Measurements from ENCODE around the gene S100A11.

Gene S100A11

GRCh38 chr1:152072311-152072710 lies 35.5 kb upstream of the S100A11 start:
- Histone ChIP-seq H3K79me2 (ENCODE audit: control insufficient read depth, insufficient read depth, low read length) (no peaks in the 10 kb centered on the region), H3K27me3 (ENCODE audit: insufficient read depth, low read length, poor library complexity) (no peaks in the 10 kb centered on the region), H4K8ac (ENCODE audit: low read depth, low read length) (no peak overlapping the region), H3K4me3 (ENCODE audit: low read length) (no peak overlapping the region), H3K4me1 (ENCODE audit: control insufficient read depth, low read depth, low read length) (no peaks in the 10 kb centered on the region), H2BK5ac (ENCODE audit: low read length) (no peak overlapping the region), H3K36me3 (ENCODE audit: control insufficient read depth, insufficient read depth, low read length) (no peaks in the 10 kb centered on the region), H3K18ac (ENCODE audit: low read length) (no peak overlapping the region), H3K4ac (ENCODE audit: low read depth, low read length) (no peak overlapping the region), H3K79me1 (ENCODE audit: low read length) (no peaks in the 10 kb centered on the region), H3K56ac (ENCODE audit: low read length) (no peak overlapping the region), H3K23ac (ENCODE audit: low read length) (no peak overlapping the region), H2BK120ac (ENCODE audit: low read depth, low read length) (no peak overlapping the region), H3K4me2 (ENCODE audit: low read length) (no peak overlapping the region), H4K5ac (ENCODE audit: low read length) (no peak overlapping the region), H2BK15ac (replicated peaks; ENCODE audit: low read depth) (no peak overlapping the region), H3K9ac (ENCODE audit: low read length) (no peak overlapping the region), H2AK5ac (ENCODE audit: low read length) (no peak overlapping the region), H3K27ac (ENCODE audit: low read depth, low read length) (no peak overlapping the region)
- DNase-seq, result no peak
- no CpG with 5 or more reads among the region's 3 CpGs for WGBS (ENCODE audit: extremely low coverage, insufficient coverage, low lambda C conversion rate)

GRCh38 chr1:152071123-152071522 lies 34.3 kb upstream of the S100A11 start:
- Histone ChIP-seq H4K5ac (ENCODE audit: low read length) (no peak overlapping the region), H3K4me1 (ENCODE audit: control insufficient read depth, low read depth, low read length) (no peaks in the 10 kb centered on the region), H2BK15ac (replicated peaks; ENCODE audit: low read depth) (no peak overlapping the region), H3K9ac (ENCODE audit: low read length) (no peak overlapping the region), H2BK5ac (ENCODE audit: low read length) (no peak overlapping the region), H3K27me3 (ENCODE audit: insufficient read depth, low read length, poor library complexity) (no peaks in the 10 kb centered on the region), H3K18ac (ENCODE audit: low read length) (no peak overlapping the region), H3K4me3 (ENCODE audit: low read length) (no peak overlapping the region), H4K8ac (ENCODE audit: low read depth, low read length) (no peak overlapping the region), H3K4ac (ENCODE audit: low read depth, low read length) (no peak overlapping the region), H3K56ac (ENCODE audit: low read length) (no peak overlapping the region), H3K27ac (ENCODE audit: low read depth, low read length) (no peak overlapping the region), H2BK120ac (ENCODE audit: low read depth, low read length) (no peak overlapping the region), H3K4me2 (ENCODE audit: low read length) (no peak overlapping the region), H3K79me2 (ENCODE audit: control insufficient read depth, insufficient read depth, low read length) (no peaks in the 10 kb centered on the region), H3K36me3 (ENCODE audit: control insufficient read depth, insufficient read depth, low read length) (no peaks in the 10 kb centered on the region), H3K79me1 (ENCODE audit: low read length) (no peaks in the 10 kb centered on the region), H2AK5ac (ENCODE audit: low read length) (no peak overlapping the region), H3K23ac (ENCODE audit: low read length) (no peak overlapping the region)
- DNase-seq, result no peak
- no CpG with 5 or more reads among the region's 3 CpGs for WGBS (ENCODE audit: extremely low coverage, insufficient coverage, low lambda C conversion rate)

- no peak overlapping the region for H2AK5ac ChIP-seq (ENCODE audit: low read length)
- no peak overlapping the region for H2BK5ac ChIP-seq (ENCODE audit: low read length)
- H3K79me1 ChIP-seq (ENCODE audit: low read length), result no peaks in the 10 kb centered on the region
- no peak overlapping the region for H3K27ac ChIP-seq (ENCODE audit: low read depth, low read length)
- no peak overlapping the region for H3K23ac ChIP-seq (ENCODE audit: low read length)
- no peak overlapping the region for H3K4me3 ChIP-seq (ENCODE audit: low read length)
- no peak overlapping the region for H2BK120ac ChIP-seq (ENCODE audit: low read depth, low read length)
- H3K18ac ChIP-seq (ENCODE audit: low read length), result no peak overlapping the region
- H4K5ac ChIP-seq (ENCODE audit: low read length), result no peak overlapping the region
- H3K4me2 ChIP-seq (ENCODE audit: low read length), result no peak overlapping the region
- H3K36me3 ChIP-seq (ENCODE audit: control insufficient read depth, insufficient read depth, low read length), result no peaks in the 10 kb centered on the region
- H3K56ac ChIP-seq (ENCODE audit: low read length), result no peak overlapping the region
- H3K79me2 ChIP-seq (ENCODE audit: control insufficient read depth, insufficient read depth, low read length), result no peaks in the 10 kb centered on the region
- H3K27me3 ChIP-seq (ENCODE audit: insufficient read depth, low read length, poor library complexity), result no peaks in the 10 kb centered on the region
- no peak for DNase-seq
- H3K9ac ChIP-seq (ENCODE audit: low read length), result no peak overlapping the region
- no peaks in the 10 kb centered on the region for H3K4me1 ChIP-seq (ENCODE audit: control insufficient read depth, low read depth, low read length)
- H4K8ac ChIP-seq (ENCODE audit: low read depth, low read length), result no peak overlapping the region
- H3K4ac ChIP-seq (ENCODE audit: low read depth, low read length), result no peak overlapping the region
- no peak overlapping the region for H2BK15ac ChIP-seq (replicated peaks; ENCODE audit: low read depth)
- no CpG with 5 or more reads among the region's 1 CpG for WGBS (ENCODE audit: extremely low coverage, insufficient coverage, low lambda C conversion rate)
These were observed 31.1 kb upstream of the S100A11 start for GRCh38 chr1:152067929-152068328.

GRCh38 chr1:152067150-152067549 lies 30.3 kb upstream of the S100A11 start:
- Histone ChIP-seq H3K27ac (ENCODE audit: low read depth, low read length) (no peak overlapping the region), H2AK5ac (ENCODE audit: low read length) (no peak overlapping the region), H2BK15ac (replicated peaks; ENCODE audit: low read depth) (no peak overlapping the region), H4K5ac (ENCODE audit: low read length) (no peak overlapping the region), H3K4me3 (ENCODE audit: low read length) (no peak overlapping the region), H2BK120ac (ENCODE audit: low read depth, low read length) (no peak overlapping the region), H3K4me2 (ENCODE audit: low read length) (no peak overlapping the region), H3K79me2 (ENCODE audit: control insufficient read depth, insufficient read depth, low read length) (no peaks in the 10 kb centered on the region), H3K9ac (ENCODE audit: low read length) (no peak overlapping the region), H3K79me1 (ENCODE audit: low read length) (no peaks in the 10 kb centered on the region), H3K36me3 (ENCODE audit: control insufficient read depth, insufficient read depth, low read length) (no peaks in the 10 kb centered on the region), H4K8ac (ENCODE audit: low read depth, low read length) (no peak overlapping the region), H3K27me3 (ENCODE audit: insufficient read depth, low read length, poor library complexity) (no peaks in the 10 kb centered on the region), H2BK5ac (ENCODE audit: low read length) (no peak overlapping the region), H3K4me1 (ENCODE audit: control insufficient read depth, low read depth, low read length) (no peaks in the 10 kb centered on the region), H3K4ac (ENCODE audit: low read depth, low read length) (no peak overlapping the region), H3K56ac (ENCODE audit: low read length) (no peak overlapping the region), H3K18ac (ENCODE audit: low read length) (no peak overlapping the region), H3K23ac (ENCODE audit: low read length) (no peak overlapping the region)
- DNase-seq, result no peak

- no peak overlapping the region for H2BK5ac ChIP-seq (ENCODE audit: low read length)
- H3K9ac ChIP-seq (ENCODE audit: low read length), result no peak overlapping the region
- no peak overlapping the region for H2BK120ac ChIP-seq (ENCODE audit: low read depth, low read length)
- H3K4me1 ChIP-seq (ENCODE audit: control insufficient read depth, low read depth, low read length), result no peaks in the 10 kb centered on the region
- H3K27ac ChIP-seq (ENCODE audit: low read depth, low read length), result no peak overlapping the region
- H3K23ac ChIP-seq (ENCODE audit: low read length), result no peak overlapping the region
- no peak overlapping the region for H3K4me3 ChIP-seq (ENCODE audit: low read length)
- no peak overlapping the region for H2BK15ac ChIP-seq (replicated peaks; ENCODE audit: low read depth)
- no peak for DNase-seq
- H3K36me3 ChIP-seq (ENCODE audit: control insufficient read depth, insufficient read depth, low read length), result no peaks in the 10 kb centered on the region
- no peak overlapping the region for H3K18ac ChIP-seq (ENCODE audit: low read length)
- H3K79me1 ChIP-seq (ENCODE audit: low read length), result no peaks in the 10 kb centered on the region
- no peaks in the 10 kb centered on the region for H3K27me3 ChIP-seq (ENCODE audit: insufficient read depth, low read length, poor library complexity)
- H3K4me2 ChIP-seq (ENCODE audit: low read length), result no peak overlapping the region
- H3K79me2 ChIP-seq (ENCODE audit: control insufficient read depth, insufficient read depth, low read length), result no peaks in the 10 kb centered on the region
- H4K5ac ChIP-seq (ENCODE audit: low read length), result no peak overlapping the region
- H2AK5ac ChIP-seq (ENCODE audit: low read length), result no peak overlapping the region
- H3K4ac ChIP-seq (ENCODE audit: low read depth, low read length), result no peak overlapping the region
- no peak overlapping the region for H4K8ac ChIP-seq (ENCODE audit: low read depth, low read length)
- no peak overlapping the region for H3K56ac ChIP-seq (ENCODE audit: low read length)
These were observed 25.1 kb upstream of the S100A11 start for GRCh38 chr1:152061952-152062351.

GRCh38 chr1:152053375-152053774 lies 16.6 kb upstream of the S100A11 start:
- Histone ChIP-seq H3K56ac (ENCODE audit: low read length) (no peak overlapping the region), H2BK120ac (ENCODE audit: low read depth, low read length) (no peak overlapping the region), H3K79me1 (ENCODE audit: low read length) (no peaks in the 10 kb centered on the region), H3K9ac (ENCODE audit: low read length) (no peak overlapping the region), H2BK5ac (ENCODE audit: low read length) (no peak overlapping the region), H4K8ac (ENCODE audit: low read depth, low read length) (no peak overlapping the region), H3K36me3 (ENCODE audit: control insufficient read depth, insufficient read depth, low read length) (no peaks in the 10 kb centered on the region), H3K27me3 (ENCODE audit: insufficient read depth, low read length, poor library complexity) (no peaks in the 10 kb centered on the region), H3K4ac (ENCODE audit: low read depth, low read length) (no peak overlapping the region), H4K5ac (ENCODE audit: low read length) (no peak overlapping the region), H2AK5ac (ENCODE audit: low read length) (no peak overlapping the region), H3K4me2 (ENCODE audit: low read length) (no peak overlapping the region), H3K79me2 (ENCODE audit: control insufficient read depth, insufficient read depth, low read length) (no peaks in the 10 kb centered on the region), H3K27ac (ENCODE audit: low read depth, low read length) (no peak overlapping the region), H2BK15ac (replicated peaks; ENCODE audit: low read depth) (no peak overlapping the region), H3K4me1 (ENCODE audit: control insufficient read depth, low read depth, low read length) (peaks cover under 1% of the 10 kb centered on the region), H3K23ac (ENCODE audit: low read length) (no peak overlapping the region), H3K18ac (ENCODE audit: low read length) (no peak overlapping the region), H3K4me3 (ENCODE audit: low read length) (no peak overlapping the region)
- no CpG with 5 or more reads among the region's 13 CpGs for WGBS (ENCODE audit: extremely low coverage, insufficient coverage, low lambda C conversion rate)
- DNase-seq, result no peak
